Measurements from ENCODE around the gene ZMYM3. TPM values are rescaled to one million over a fixed set of nuclear protein-coding genes. Genes with fewer than 3 reads are reported as not detected.
A peak's percentile ranks its signal among the peaks of the same experiment; 100 is the strongest.

Gene ZMYM3
- polyA plus RNA-seq, 4 donors, result 3.5 to 33.6 (median 5.7) TPM

- Histone ChIP-seq H3K36me3 (ENCODE audit: control insufficient read depth in 3 of 3, insufficient read depth in 2 of 3, low read depth in 1 of 3, low read length in 3 of 3) (peaks cover 0 to 80% (median 7%) of the 10 kb centered on the region in 3 donors), H3K9me3 (ENCODE audit: control insufficient read depth in 2 of 2, insufficient read depth in 1 of 2, low read depth in 1 of 2, low read length in 1 of 2) (no peaks in the 10 kb centered on the region), H3K27ac (ENCODE audit: low read depth in 1 of 3, low read length in 2 of 3) (no peak overlapping the region), H3K27me3 (ENCODE audit: control insufficient read depth in 3 of 3, insufficient read depth in 3 of 3, low read length in 3 of 3) (no peaks in the 10 kb centered on the region), H3K4me1 (ENCODE audit: control insufficient read depth in 3 of 3, insufficient read depth in 2 of 3, low read depth in 1 of 3, low read length in 2 of 3) (no peaks in the 10 kb centered on the region), H3K4me3 (ENCODE audit: low read depth in 1 of 3, low read length in 3 of 3) (no peak overlapping the region)
- DNase-seq (no peak), FAIRE-seq (no peak)
- WGBS, 3 donors, result 83 to 96% (median 93%) methylated on average over 9 of the region's 9 CpGs
Observed at GRCh38 chrX:71244359-71245128, 9.4 kb downstream of the ZMYM3 start.

GRCh38 chrX:71241301-71241700 is 12.6 kb downstream of the ZMYM3 start:
- H3K4me3 ChIP-seq (ENCODE audit: low read depth in 1 of 3, low read length in 3 of 3), result no peak overlapping the region
- no peaks in the 10 kb centered on the region for H3K4me1 ChIP-seq (ENCODE audit: control insufficient read depth in 3 of 3, insufficient read depth in 2 of 3, low read depth in 1 of 3, low read length in 2 of 3)
- H3K27ac ChIP-seq (ENCODE audit: low read depth in 1 of 3, low read length in 2 of 3), result no peak overlapping the region
- 82 to 86% (median 84%) methylated on average over 6 of the region's 6 CpGs for WGBS, 3 donors
- H3K9me3 ChIP-seq (ENCODE audit: control insufficient read depth in 2 of 2, insufficient read depth in 1 of 2, low read depth in 1 of 2, low read length in 1 of 2), result no peaks in the 10 kb centered on the region
- H3K36me3 ChIP-seq (ENCODE audit: control insufficient read depth in 3 of 3, insufficient read depth in 2 of 3, low read depth in 1 of 3, low read length in 3 of 3), result peaks cover 0 to 58% (median 7%) of the 10 kb centered on the region in 3 donors
- FAIRE-seq (no peak), DNase-seq (no peak)
- no peaks in the 10 kb centered on the region for H3K27me3 ChIP-seq (ENCODE audit: control insufficient read depth in 3 of 3, insufficient read depth in 3 of 3, low read length in 3 of 3)

GRCh38 chrX:71239781-71240180 is 14.2 kb downstream of the ZMYM3 start:
- Histone ChIP-seq H3K4me1 (ENCODE audit: control insufficient read depth in 3 of 3, insufficient read depth in 2 of 3, low read depth in 1 of 3, low read length in 2 of 3) (no peaks in the 10 kb centered on the region), H3K36me3 (ENCODE audit: control insufficient read depth in 3 of 3, insufficient read depth in 2 of 3, low read depth in 1 of 3, low read length in 3 of 3) (peaks cover 0 to 45% (median 7%) of the 10 kb centered on the region in 3 donors), H3K9me3 (ENCODE audit: control insufficient read depth in 2 of 2, insufficient read depth in 1 of 2, low read depth in 1 of 2, low read length in 1 of 2) (no peaks in the 10 kb centered on the region), H3K4me3 (ENCODE audit: low read depth in 1 of 3, low read length in 3 of 3) (no peak overlapping the region), H3K27me3 (ENCODE audit: control insufficient read depth in 3 of 3, insufficient read depth in 3 of 3, low read length in 3 of 3) (no peaks in the 10 kb centered on the region), H3K27ac (ENCODE audit: low read depth in 1 of 3, low read length in 2 of 3) (no peak overlapping the region)
- no peak for DNase-seq
- 89 to 94% (median 91%) methylated on average over 3 of the region's 3 CpGs for WGBS, 3 donors
- FAIRE-seq, result no peak

- FAIRE-seq, result no peak
Observed at GRCh38 chrX:71236836-71237235, 17.1 kb downstream of the ZMYM3 start.

GRCh38 chrX:71235482-71235881 is 18.5 kb downstream of the ZMYM3 start:
- no peaks in the 10 kb centered on the region for H3K27me3 ChIP-seq (ENCODE audit: control insufficient read depth in 3 of 3, insufficient read depth in 3 of 3, low read length in 3 of 3)
- no peak for DNase-seq
- peaks cover 0 to 9% (median 0%) of the 10 kb centered on the region in 3 donors for H3K36me3 ChIP-seq (ENCODE audit: control insufficient read depth in 3 of 3, insufficient read depth in 2 of 3, low read depth in 1 of 3, low read length in 3 of 3)
- no peak for FAIRE-seq
- H3K27ac ChIP-seq (ENCODE audit: low read depth in 1 of 3, low read length in 2 of 3), result no peak overlapping the region
- no peaks in the 10 kb centered on the region for H3K9me3 ChIP-seq (ENCODE audit: control insufficient read depth in 2 of 2, insufficient read depth in 1 of 2, low read depth in 1 of 2, low read length in 1 of 2)
- no peaks in the 10 kb centered on the region for H3K4me1 ChIP-seq (ENCODE audit: control insufficient read depth in 3 of 3, insufficient read depth in 2 of 3, low read depth in 1 of 3, low read length in 2 of 3)
- no peak overlapping the region for H3K4me3 ChIP-seq (ENCODE audit: low read depth in 1 of 3, low read length in 3 of 3)
- 75 to 81% (median 76%) methylated on average over 3 of the region's 3 CpGs for WGBS, 3 donors

More at GRCh38 chrX:71236836-71237235, 17.1 kb downstream of the ZMYM3 start:
- H3K4me1 ChIP-seq (ENCODE audit: control insufficient read depth in 3 of 3, insufficient read depth in 2 of 3, low read depth in 1 of 3, low read length in 2 of 3), result no peaks in the 10 kb centered on the region
- 78 to 83% methylated on average over 1 of the region's 1 CpG; no CpG with 5 or more reads in 1 of the 3 donors for WGBS, 3 donors
- no peak for DNase-seq
- H3K36me3 ChIP-seq (ENCODE audit: control insufficient read depth in 3 of 3, insufficient read depth in 2 of 3, low read depth in 1 of 3, low read length in 3 of 3), result peaks cover 0 to 21% (median 3%) of the 10 kb centered on the region in 3 donors
- H3K4me3 ChIP-seq (ENCODE audit: low read depth in 1 of 3, low read length in 3 of 3), result no peak overlapping the region
- no peaks in the 10 kb centered on the region for H3K9me3 ChIP-seq (ENCODE audit: control insufficient read depth in 2 of 2, insufficient read depth in 1 of 2, low read depth in 1 of 2, low read length in 1 of 2)
- no peaks in the 10 kb centered on the region for H3K27me3 ChIP-seq (ENCODE audit: control insufficient read depth in 3 of 3, insufficient read depth in 3 of 3, low read length in 3 of 3)
- H3K27ac ChIP-seq (ENCODE audit: low read depth in 1 of 3, low read length in 2 of 3), result no peak overlapping the region

- DNase-seq, result peak; percentile 66 to 67
- H3K27ac ChIP-seq (ENCODE audit: low read depth in 1 of 3, low read length in 2 of 3), result peak overlapping the region in 2 of 3 donors; percentile 13 to 64
Observed at GRCh38 chrX:71228063-71228642, 25.8 kb downstream of the ZMYM3 start.

GRCh38 chrX:71227370-71228062 is 26.4 kb downstream of the ZMYM3 start:
- FAIRE-seq, result no peak
- peaks cover 0 to 21% (median 0%) of the 10 kb centered on the region in 3 donors for H3K36me3 ChIP-seq (ENCODE audit: control insufficient read depth in 3 of 3, insufficient read depth in 2 of 3, low read depth in 1 of 3, low read length in 3 of 3)
- H3K27me3 ChIP-seq (ENCODE audit: control insufficient read depth in 3 of 3, insufficient read depth in 3 of 3, low read length in 3 of 3), result no peaks in the 10 kb centered on the region
- H3K4me1 ChIP-seq (ENCODE audit: control insufficient read depth in 3 of 3, insufficient read depth in 2 of 3, low read depth in 1 of 3, low read length in 2 of 3), result peaks cover 0 to 36% (median 0%) of the 10 kb centered on the region in 3 donors
- peak in 1 of 2 donors; percentile 7 for DNase-seq
- no peak overlapping the region for H3K4me3 ChIP-seq (ENCODE audit: low read depth in 1 of 3, low read length in 3 of 3)
- WGBS, 3 donors, result 54 to 67% (median 54%) methylated on average over 5 of the region's 5 CpGs
- no peaks in the 10 kb centered on the region for H3K9me3 ChIP-seq (ENCODE audit: control insufficient read depth in 2 of 2, insufficient read depth in 1 of 2, low read depth in 1 of 2, low read length in 1 of 2)
- peak overlapping the region in 2 of 3 donors; percentile 13 to 64 for H3K27ac ChIP-seq (ENCODE audit: low read depth in 1 of 3, low read length in 2 of 3)

More at GRCh38 chrX:71228063-71228642, 25.8 kb downstream of the ZMYM3 start:
- Histone ChIP-seq H3K4me1 (ENCODE audit: control insufficient read depth in 3 of 3, insufficient read depth in 2 of 3, low read depth in 1 of 3, low read length in 2 of 3) (peaks cover 0 to 30% (median 0%) of the 10 kb centered on the region in 3 donors), H3K4me3 (ENCODE audit: low read depth in 1 of 3, low read length in 3 of 3) (no peak overlapping the region), H3K27me3 (ENCODE audit: control insufficient read depth in 3 of 3, insufficient read depth in 3 of 3, low read length in 3 of 3) (no peaks in the 10 kb centered on the region), H3K36me3 (ENCODE audit: control insufficient read depth in 3 of 3, insufficient read depth in 2 of 3, low read depth in 1 of 3, low read length in 3 of 3) (peaks cover 0 to 21% (median 0%) of the 10 kb centered on the region in 3 donors), H3K9me3 (ENCODE audit: control insufficient read depth in 2 of 2, insufficient read depth in 1 of 2, low read depth in 1 of 2, low read length in 1 of 2) (no peaks in the 10 kb centered on the region)
- no peak for FAIRE-seq
- 58 to 83% (median 69%) methylated on average over 1 of the region's 1 CpG for WGBS, 3 donors

- no peak for FAIRE-seq
- Histone ChIP-seq H3K27ac (ENCODE audit: low read depth in 1 of 3, low read length in 2 of 3) (peak overlapping the region in 2 of 3 donors; percentile 9 to 78), H3K9me3 (ENCODE audit: control insufficient read depth in 2 of 2, insufficient read depth in 1 of 2, low read depth in 1 of 2, low read length in 1 of 2) (no peaks in the 10 kb centered on the region), H3K27me3 (ENCODE audit: control insufficient read depth in 3 of 3, insufficient read depth in 3 of 3, low read length in 3 of 3) (no peaks in the 10 kb centered on the region), H3K4me3 (ENCODE audit: low read depth in 1 of 3, low read length in 3 of 3) (no peak overlapping the region), H3K4me1 (ENCODE audit: control insufficient read depth in 3 of 3, insufficient read depth in 2 of 3, low read depth in 1 of 3, low read length in 2 of 3) (peaks cover 0 to 37% (median 0%) of the 10 kb centered on the region in 3 donors), H3K36me3 (ENCODE audit: control insufficient read depth in 3 of 3, insufficient read depth in 2 of 3, low read depth in 1 of 3, low read length in 3 of 3) (peaks cover 0 to 26% (median 0%) of the 10 kb centered on the region in 3 donors)
- 62 to 77% (median 75%) methylated on average over 5 of the region's 5 CpGs for WGBS, 3 donors
- no peak for DNase-seq
Observed at GRCh38 chrX:71225676-71226075, 28.3 kb downstream of the ZMYM3 start.
